ENCODE results near the gene CACNA2D4.

Gene CACNA2D4

DNA sequence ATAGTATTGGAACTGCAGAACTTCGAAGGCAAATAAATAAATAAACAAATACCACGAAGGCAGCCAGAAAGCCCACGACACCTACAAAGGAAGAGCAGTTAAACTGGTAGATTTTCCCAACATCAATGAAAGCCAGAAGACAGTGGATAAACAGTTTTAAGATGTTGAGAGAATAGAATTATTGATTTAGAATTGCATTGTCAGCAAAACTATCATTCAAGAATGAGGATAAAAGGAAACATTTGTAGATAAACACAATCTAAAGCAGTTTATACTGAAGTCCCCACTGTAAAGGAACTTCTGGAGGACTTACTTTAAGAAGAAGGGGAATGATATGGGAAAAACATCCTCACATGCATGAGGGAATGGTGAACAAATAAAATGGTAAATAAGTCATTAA lies 29.5 kb downstream of the CACNA2D4 start:
- DNase-seq (ENCODE audit: low read depth, low spot score) = no peak

DNA sequence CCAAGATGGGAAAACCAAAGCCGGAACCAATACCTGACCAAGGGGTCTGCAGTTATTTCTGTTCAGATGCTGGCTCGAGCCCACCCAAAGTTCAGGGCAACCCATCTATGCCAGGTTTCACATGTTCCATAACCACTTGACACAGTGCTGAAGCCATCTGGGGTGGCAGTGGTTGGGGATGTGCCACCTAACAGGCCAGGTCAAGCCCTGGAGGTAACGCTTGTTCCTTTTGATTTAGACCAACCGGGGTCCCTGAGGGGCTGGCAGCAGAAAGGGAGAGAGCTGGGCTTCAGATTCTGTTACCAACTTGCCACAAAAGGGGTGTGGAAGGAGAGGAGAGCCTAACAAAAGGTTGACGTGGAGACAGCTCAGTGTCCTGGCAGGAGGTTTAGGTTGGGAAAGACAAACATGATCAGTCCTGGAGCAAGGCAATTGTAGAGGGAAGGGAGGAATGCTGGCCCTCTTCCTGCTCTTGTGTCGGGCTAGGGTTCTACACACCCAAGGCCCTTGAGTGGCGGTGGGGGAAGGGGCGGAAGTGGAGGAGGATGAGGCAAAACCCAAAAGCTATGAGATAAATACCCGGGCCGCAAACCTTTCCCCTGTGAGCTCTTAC lies 31.9 kb downstream of the CACNA2D4 start:
- no peak for DNase-seq (ENCODE audit: low read depth, low spot score)

DNA sequence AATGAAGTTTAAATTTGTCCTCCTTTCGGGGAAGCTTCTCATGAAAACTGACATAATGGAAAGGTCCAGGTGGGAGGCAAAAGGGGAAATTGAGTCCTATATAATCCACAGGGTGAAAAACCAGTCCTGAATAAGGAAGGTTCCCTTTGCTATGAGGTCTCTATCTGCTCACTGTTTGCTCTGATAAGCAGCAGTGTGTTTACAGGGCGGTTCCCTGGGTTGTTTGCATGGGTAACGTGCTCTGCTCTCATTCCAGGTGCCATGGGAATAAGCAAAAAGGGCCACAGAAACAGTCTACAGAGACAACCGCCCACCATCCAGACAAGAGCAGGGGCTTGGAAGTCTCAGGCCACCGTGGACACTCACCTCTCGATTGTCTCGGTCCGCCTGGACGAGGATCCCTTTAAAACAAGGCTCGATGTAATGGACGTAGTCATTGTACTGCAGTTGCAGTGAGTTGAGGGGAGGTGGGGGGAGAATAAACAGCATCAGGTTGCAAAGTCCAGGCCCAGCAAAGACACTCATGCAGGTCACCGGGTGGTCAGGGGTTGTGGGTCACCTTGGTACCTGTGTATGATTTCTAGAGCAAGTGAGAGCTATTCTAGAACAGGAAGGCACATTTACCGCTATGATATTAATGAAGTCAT lies 32.7 kb downstream of the CACNA2D4 start:
- DNase-seq (ENCODE audit: low read depth, low spot score) = no peak

DNA sequence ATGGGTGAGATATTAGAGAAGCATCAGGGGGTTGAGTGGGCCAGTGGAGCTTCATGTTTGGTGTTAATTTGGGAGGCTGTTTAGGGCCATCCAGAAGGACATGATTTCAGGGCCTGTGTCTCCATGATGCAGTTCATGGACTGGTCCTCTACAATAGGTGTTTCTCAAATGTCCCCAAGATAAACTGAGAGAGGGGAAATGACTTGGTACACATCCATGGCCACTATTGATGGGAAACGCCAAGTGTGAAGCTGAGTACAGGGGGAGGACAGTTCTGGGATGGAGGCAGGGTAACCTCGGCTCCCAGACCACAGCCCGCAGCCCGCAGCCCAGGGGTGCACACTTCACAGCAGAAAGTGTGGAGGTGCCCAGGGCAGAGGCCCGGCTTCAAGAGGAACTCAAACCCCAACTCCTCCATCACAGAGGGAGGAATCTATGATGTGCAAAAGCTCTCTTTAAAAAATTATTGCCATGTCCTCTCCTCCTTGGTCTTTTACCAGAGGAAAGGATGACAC lies 33.3 kb downstream of the CACNA2D4 start:
- no peak for DNase-seq (ENCODE audit: low read depth, low spot score)

DNA sequence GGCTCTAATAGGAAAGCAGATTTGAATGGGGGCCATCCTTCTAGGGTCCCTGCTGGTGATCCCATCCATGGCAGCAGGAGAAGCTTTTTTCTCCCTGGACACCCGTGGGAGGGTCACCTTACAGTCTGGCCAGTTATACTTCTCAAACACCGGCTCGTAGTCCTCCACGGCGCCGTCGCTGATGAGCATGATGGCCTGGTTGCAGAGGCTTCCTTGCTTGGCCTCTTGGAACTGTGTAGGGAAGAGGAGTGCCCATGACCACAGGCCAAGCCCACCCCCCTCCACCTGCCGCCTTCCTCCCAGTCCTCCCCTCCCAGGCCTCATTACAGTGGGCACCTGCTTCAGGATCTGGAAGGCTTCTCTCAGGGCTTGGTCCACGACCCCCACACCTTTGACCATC lies 33.8 kb downstream of the CACNA2D4 start:
- DNase-seq (ENCODE audit: low read depth, low spot score) = no peak

DNA sequence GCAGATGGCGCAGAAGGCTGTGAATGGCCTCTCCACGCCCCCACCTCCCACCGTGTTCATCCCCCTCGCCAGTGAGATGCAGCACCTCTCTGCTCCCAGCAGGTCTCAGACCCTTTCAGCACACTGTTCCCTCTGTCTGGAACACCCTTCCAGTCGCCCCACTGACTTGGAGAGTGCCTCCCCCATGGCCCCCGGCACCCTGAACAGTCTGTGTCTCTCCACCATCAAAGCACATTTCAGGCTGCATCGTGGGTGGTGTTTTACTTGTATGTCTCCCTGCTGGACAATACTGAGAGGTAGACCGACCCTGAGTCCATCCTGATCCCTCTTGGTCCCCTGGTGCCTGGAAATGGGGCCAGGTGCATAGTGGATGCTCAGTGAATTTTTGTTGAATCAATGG lies 34.9 kb downstream of the CACNA2D4 start:
- no peak for DNase-seq (ENCODE audit: low read depth, low spot score)

DNA sequence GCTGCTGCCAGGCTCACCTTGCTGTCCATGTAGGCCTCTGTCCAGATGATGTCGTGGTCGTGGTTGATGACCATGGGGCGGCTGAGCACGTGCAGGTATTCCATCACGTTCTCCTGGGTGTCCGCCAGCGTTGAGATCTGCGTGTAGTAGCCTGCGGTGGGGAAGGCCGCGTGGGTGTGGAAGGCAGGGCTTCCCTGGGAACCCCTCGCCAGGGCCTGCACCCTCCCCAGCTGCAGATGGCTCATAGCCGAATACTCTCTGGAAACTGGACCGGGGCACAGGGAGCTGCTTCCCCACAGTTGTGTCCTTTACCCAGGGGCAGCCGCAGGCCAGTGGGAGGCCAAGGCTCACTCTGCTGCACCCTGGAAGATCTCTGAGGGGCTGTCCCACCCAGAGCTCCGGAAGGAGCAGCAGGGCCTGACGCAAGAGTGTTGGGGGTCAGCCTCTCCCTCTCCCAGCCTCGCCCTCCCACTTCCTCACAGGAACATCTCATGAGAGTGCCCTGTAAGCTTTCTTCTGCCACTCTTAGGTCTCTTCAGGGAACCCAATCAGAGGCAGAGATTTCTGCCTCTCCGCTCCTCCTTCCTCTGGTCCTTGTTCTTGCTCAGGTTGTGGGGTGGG lies 35.5 kb downstream of the CACNA2D4 start:
- DNase-seq (ENCODE audit: low read depth, low spot score) = no peak

DNA sequence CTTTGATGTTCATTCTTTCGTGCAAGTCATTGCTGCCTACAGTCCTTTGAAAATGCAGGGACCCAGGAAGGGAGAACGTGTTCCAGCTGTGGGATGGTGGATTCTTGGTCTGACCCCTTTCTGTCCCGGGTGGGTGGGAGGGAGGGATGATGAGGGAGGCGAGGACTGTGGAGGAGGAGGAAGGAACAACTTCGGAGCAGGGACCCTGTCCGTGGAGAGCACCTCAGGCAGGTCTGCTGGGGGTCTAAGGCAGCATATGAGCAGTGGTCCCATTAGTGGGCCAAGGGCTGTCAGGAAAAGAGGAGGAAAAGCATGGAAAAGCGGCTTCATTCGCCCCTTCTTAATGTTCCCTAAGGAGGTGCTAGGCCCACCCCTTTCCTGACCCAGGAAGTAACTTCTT lies 36.0 kb downstream of the CACNA2D4 start:
- DNase-seq (ENCODE audit: low read depth, low spot score) = no peak

DNA sequence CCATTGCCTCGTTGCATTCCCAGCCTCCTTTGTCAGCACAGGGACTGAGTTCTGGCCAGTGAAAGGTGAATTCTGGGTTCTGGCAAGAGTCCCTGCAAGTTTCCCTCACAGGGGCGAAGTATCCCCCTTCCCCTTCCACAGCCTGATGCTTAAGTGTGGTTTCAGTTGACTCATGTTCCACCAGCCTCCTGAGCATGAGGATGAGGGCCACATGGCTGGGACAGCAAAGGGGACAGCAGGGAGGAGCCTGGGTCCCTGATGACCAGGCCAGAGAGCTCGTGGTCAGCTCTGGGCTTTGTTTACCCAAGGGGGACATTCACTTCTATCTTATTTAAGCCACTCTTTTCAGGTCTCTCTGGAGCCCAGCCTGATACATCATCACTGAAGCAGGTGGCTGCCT lies 36.5 kb downstream of the CACNA2D4 start:
- DNase-seq (ENCODE audit: low read depth, low spot score) = no peak

DNA sequence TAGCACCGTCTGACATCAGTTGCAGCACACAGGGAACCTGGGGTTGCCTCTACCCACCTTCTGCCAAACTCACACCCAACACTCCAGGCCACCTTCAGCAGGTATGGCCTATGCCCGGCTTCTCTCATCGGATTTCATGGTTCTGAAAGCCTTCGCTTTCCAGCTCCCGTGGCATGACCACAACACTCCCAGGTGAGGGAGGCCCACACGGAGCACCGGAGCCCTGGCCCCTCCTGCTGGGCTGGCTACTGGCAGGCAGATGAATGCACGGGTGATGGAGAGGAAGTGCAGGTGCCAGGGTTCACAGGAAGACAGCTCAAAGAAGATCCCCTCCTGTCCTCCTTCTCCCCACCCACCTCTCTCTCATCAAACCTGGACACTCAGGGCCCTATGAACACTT lies 37.2 kb downstream of the CACNA2D4 start:
- no peak for DNase-seq (ENCODE audit: low read depth, low spot score)

DNA sequence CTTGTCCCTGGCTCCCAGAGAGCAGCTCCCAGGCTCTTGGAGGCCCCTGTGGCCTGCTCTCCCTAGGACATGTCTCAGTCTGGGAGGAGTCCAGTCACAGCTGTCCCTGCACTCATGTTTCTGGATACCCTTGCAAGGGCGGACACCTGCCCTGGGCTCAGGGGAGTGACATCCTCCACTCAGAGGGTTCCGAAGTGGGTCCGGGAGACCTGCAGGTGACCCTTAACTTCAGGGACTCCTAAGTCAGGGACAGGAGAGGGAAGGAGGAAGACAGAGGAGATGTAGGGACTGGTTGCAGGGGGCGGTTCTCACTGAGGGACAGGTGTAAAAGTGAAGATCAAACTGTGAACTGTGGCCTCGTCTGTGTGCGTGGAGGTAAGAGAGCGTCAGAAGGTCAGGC lies 37.6 kb downstream of the CACNA2D4 start:
- DNase-seq (ENCODE audit: low read depth, low spot score) = no peak

DNA sequence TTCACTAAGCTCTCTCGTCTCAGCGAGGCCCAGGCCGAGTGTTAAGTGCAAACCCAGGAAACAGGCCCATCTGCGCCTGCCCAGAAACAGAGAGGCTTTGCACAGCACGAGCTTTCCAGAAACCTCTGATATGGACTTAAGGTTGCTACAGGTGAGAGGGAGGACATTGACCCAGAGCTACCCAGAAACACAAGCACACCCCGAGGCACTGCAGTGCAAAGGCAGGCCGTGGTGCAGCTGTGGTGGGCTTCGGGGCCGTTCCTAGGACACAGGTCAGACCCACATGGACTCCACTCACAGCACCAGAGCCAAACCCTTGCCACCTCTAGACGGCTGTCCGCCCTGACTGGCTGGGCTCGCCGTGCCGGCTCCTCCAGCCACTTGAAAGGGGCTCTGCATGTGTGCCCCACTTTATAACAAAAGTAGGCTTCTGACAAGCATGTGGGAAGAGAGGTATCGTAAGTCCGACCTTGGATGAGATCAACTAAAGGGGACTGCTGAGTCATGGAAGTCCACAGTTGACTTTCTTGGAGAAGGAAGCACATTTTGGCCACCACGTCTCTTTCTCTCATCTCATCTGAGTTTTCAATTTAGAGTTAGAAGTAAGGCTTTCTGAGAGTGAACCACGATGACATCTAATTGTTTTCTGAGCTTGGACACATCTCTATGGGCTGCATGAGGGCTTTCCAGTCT lies 38.2 kb downstream of the CACNA2D4 start:
- DNase-seq (ENCODE audit: low read depth, low spot score) = no peak

DNA sequence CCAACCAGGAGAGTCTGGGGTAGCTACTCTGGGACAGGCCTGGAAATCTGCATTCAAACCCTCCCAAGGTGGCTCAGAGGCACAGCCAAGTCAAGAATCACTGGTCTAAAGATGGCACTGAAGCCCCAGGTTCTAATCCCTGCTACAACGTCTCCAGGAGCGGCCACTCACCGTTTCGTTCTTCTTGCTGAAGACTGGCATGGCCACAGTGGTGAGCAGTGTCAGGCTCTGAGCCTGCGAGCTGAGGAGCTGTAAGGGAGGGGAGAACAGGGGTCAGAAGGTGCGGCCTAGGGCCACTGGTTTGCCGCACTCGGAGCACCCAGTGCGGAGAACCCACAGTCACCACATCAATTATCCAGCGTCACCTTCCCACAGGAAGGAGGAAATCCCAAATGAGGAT lies 38.8 kb downstream of the CACNA2D4 start:
- no peak for DNase-seq (ENCODE audit: low read depth, low spot score)

DNA sequence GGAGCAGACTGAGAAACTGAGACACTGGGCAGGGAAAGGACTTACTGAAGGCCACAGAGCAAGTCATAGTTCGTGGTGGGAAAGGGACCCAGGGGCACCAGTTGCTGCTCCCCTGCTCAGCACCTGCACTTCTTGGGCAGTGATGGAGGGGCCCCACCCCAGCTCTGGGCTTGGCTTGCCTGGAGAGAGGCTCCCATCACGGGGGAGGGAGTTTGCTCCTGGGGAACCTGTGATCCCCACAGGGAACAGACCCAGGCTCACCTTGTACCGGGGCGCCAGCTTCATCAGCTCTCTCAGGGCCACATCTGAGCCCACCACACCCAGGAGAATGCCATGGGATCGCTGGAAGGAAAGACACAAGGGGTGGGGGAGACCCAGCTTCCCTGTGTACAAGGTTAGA lies 39.8 kb downstream of the CACNA2D4 start:
- no peak for DNase-seq (ENCODE audit: low read depth, low spot score)

DNA sequence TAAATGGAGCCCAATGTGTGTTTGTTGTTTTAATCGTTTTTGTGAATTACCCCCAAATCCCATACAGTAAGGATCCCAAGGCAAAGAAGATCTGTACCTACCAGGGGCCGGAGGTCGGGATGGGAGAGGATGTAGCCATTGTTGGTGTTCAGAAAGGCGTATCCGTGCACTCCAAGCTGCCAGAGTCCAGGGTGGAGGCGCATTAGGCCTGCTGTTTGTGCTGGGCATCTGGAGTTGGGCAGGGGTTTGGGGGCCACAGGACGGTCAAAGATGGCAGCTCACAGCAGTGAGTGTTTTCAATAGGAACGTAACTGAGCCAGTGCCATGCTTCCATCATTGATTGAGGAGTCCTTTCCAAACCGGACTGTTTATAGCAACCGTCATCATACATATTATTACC lies 40.2 kb downstream of the CACNA2D4 start:
- DNase-seq (ENCODE audit: low read depth, low spot score) = no peak

DNA sequence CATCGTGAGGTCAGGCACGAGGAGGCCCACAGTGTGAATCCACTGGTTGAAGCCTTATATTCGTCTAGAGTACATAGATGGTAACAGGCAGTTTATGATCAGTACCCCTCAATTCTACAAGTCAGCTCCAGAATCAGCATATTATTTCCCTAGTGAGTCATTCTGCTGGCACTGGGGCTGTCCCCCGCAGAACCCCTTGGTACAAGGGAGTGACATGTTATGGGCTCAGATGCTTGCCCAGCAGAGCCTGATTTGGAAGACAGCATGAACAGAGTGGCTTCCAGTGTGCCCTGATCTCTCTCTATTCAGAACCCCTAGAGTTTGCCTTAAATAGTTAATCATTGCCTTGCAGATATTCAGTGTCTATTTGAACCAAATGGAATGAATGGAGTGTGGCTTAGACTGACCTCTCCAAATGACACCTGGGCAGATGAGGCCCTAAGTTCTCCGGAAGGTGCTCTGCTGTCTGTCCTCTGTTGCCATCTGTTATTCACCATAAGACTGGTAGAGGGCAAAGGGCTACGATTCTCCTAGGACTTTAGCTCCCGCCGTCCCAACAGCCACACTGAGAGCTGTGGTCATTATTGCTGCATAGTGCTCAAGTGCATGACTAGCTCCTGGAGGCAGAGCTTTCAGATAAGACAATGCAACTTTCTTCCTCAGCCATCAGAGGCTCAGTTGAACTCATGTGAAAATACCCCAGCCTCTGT lies 41.1 kb downstream of the CACNA2D4 start:
- no peak for DNase-seq (ENCODE audit: low read depth, low spot score)

DNA sequence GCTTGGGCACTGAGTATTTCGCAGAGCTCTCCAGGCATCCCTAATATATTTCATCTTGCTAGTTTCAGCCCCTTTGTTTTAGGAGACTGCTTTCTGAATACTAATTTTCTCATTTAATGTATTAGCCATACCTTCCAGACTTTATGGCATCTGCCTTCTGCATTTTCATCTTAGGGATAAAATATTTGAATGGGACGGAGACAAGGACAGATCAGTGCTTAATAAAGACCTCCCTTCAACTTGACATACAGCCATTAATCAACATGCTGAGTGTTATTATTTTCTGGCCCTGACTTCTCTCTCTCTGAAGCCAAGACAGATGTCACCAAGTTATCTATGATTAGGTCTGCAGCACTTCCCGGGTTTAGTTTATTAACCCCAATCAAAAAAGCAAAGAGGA lies 42.4 kb downstream of the CACNA2D4 start:
- no peak for DNase-seq (ENCODE audit: low read depth, low spot score)

DNA sequence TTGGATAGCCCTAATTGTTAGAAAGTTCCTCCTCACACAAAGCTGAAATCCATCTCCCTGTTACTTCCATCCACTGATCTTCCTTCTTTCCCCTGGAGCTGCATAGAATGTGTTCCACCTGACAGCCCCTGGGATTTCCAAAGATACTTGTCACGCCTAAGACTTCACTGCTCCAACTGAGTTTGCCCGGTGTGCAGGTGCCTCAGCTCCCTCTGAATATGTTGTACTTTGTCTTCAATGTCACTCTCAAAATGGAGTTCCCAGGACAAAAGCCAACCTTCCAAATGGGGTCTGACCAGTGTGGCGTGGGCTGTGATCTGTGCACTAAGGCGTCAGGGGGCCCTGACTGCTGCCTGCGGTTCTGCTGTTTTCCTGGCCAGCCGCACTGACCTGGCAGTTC lies 42.8 kb downstream of the CACNA2D4 start:
- DNase-seq (ENCODE audit: low read depth, low spot score) = no peak

DNA sequence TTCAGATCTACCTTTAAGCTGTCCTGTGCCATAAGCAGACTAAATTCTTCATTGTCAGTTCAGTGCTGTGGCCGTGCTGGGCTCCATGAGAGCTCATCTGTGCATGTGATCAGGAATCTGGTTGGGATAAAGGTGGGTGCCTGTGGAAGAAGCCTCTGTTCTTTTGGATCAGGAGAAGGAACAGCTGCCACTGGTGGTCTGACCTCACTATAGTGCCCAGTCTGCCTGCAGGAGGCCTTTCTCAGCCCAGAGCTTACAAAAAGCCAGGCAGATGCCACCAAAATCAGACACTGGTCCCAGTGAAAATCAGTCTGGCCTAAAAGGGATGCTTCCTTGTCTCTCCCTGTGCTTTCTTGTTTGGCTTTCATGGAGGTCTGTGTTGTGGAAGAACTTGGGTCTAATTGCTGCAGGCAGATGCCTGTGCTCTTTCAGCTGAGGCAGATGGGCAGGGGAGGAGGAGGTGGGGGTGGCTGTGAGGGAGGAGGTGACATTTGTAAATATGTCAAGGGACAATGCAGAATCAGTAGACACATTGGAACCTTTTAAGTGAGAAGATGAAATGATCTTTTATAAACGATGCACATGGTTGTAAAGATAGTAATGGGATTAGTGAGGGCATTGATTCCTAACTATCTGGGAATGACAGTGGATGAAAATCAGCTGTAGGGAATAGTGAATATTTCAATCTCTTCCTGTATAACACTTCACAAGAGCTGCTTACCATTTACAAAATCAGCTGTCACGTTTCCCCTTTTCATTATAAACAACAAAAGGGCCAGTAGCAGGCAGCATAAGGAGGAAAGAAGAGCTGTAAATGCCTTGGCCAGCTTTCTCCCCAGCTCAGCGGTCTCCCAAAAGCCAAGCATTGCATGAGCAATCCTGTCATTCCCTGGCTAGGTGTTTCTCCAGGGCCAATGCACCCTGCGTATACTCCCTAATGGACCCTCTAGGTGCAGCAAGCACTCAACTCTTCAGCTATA lies 44.6 kb downstream of the CACNA2D4 start:
- DNase-seq (ENCODE audit: low read depth, low spot score) = no peak

DNA sequence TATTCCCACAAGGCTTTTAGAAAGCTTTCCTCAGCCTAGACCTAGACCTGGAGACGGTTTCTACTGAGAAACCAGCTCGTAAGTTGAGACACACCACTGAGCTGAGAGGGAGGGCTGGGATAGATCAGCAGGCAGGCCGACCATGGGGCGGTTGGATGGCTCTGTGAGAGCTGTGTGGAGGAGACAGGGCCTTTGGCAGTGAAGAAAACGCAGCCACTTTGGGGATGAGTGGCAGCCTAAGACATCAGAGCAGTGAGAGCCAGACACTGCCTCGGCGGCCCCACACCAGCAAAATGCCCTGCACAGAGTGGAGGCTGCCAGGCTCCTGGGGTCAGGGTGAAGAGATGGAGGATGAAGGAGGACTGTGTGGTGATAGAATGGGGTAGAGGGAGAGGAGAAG lies 46.0 kb downstream of the CACNA2D4 start:
- no peak for DNase-seq (ENCODE audit: low read depth, low spot score)

DNA sequence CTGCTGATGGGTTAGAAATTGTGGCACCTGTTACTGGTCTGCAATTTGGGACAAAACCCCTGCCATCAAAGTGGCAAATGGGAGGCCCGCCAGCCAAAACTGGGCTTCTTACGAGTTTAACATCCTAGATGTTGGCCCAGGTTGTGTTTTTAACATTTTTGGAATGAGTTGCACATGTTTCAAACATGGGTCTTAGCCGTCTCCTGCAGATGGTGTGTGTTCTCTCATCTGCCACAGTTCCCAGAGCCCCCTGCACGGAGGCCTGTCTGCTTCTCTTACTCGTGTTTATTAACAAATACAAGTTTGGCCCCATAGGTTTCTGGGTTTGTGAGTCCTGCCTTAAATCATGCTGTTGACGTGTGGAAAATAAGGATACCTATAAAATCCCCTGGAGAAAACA lies 46.5 kb downstream of the CACNA2D4 start:
- no peak for DNase-seq (ENCODE audit: low read depth, low spot score)
